Measurements from ENCODE around the gene PSORS1C1.

DNA sequence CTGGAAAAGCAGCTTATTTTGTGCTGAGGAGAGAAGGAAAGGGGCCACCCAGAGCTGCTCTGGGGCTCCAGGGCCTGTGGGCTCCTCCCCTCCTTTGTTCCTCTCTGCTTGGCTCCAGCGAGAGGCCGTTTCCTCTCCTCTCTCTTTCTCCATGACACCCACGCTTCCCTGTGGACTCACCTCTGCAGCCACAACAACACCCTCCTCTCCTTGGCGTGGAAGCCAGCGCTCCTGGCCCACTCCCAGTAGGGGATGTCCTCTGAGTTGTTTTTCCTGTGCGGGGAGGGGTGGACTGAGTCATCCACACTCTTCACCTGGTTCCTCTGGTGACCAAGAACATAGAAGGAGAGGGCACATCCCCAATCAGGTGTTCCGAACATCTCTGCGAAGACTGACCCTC lies 10.6 kb downstream of the PSORS1C1 start:
- TF ChIP-seq, protein P1, sequence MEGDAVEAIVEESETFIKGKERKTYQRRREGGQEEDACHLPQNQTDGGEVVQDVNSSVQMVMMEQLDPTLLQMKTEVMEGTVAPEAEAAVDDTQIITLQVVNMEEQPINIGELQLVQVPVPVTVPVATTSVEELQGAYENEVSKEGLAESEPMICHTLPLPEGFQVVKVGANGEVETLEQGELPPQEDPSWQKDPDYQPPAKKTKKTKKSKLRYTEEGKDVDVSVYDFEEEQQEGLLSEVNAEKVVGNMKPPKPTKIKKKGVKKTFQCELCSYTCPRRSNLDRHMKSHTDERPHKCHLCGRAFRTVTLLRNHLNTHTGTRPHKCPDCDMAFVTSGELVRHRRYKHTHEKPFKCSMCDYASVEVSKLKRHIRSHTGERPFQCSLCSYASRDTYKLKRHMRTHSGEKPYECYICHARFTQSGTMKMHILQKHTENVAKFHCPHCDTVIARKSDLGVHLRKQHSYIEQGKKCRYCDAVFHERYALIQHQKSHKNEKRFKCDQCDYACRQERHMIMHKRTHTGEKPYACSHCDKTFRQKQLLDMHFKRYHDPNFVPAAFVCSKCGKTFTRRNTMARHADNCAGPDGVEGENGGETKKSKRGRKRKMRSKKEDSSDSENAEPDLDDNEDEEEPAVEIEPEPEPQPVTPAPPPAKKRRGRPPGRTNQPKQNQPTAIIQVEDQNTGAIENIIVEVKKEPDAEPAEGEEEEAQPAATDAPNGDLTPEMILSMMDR (optimal IDR thresholded peaks at IDR 0.05 in 1 of 3, IDR thresholded peaks at IDR 0.05 in 1 of 3, conservative IDR thresholded peaks at IDR 0.05 in 1 of 3; ENCODE audit: extremely low read depth in 1 of 3, insufficient read depth in 2 of 3, low read length in 3 of 3): no peak
- TF ChIP-seq EZH2 (IDR thresholded peaks at IDR 0.05; ENCODE audit: low read length): no peak

All from keratinocyte (primary cell).